BE2C (cell line): ENCODE results near the gene EPS8L2.
"Not testable (repeated sequence)": the region's sequence is repeated elsewhere in the genome, so short reads cannot be mapped to it uniquely, and the experiment has no call there.

Source experiments
- DNase-seq: peaks from one replicate; pipeline ENCODE4 v3.0.0-alpha.2; 2020
- H3K27me3 ChIP-seq: fragments of 250-450 bp; sonication (Bioruptor Pico); 2 replicates; pipeline ENCODE4 v1.5.1; 2020; ENCODE audit warnings: mild to moderate bottlenecking
- H3K36me3 ChIP-seq: fragments of 250-450 bp; sonication (Bioruptor Pico); 2 replicates; pipeline ENCODE4 v1.5.1; 2020; ENCODE audit warnings: mild to moderate bottlenecking
- H3K4me1 ChIP-seq: fragments of 250-450 bp; sonication (Bioruptor Pico); 2 replicates; pipeline ENCODE4 v1.5.1; 2020
- H3K4me3 ChIP-seq: 2 replicates; pipeline ENCODE4 v1.5.1; 2011; ENCODE audit warnings: low read depth, low read length
- H3K9me3 ChIP-seq: fragments of 250-450 bp; sonication (Bioruptor Pico); 2 replicates; pipeline ENCODE4 v1.5.1; 2020
- TF ChIP-seq, protein P1 (sequence below): IDR thresholded peaks from 2 replicates; pipeline ENCODE4 v1.5.1; 2012; ENCODE audit warnings: mild to moderate bottlenecking, low read depth, low read length

The EPS8L2 gene

DNA sequence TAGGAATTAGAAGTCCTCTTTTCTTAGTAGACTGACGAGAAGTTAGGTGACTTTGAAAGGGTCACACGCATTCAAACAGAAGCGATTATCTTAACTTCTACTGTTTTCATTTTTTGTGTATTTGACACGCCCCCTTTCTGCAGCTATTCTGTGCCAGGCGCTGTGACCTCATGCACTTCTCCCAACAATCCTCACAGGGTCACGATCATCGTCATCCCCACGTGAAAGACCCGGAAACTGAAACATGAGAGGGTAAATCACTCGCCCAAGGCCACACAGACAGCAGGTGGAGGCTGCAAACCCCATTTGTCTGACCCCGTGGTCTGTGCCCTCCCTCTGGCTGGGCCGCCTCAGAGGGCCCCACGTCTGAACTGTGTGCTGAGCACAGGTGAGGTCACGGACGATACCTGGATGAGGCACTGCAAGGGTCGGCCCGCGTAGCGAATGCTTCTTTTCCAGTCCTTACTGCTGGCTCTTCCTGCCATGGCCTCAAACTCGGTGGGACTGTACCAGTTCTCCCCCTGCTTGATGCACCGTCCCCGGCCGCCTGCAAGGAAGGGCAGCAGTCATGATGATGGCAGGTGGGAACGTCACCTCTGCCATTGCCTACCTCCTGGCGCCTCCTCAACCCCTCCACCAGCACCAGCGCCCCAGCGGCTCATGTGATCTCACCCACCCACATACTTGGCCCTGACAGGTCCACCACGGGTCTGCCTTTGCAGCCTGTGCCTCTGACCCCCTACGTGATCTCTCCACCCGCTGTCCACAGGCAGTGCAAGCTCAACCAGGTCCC lies 19.4 kb upstream of the EPS8L2 start:
- Histone ChIP-seq H3K9me3 (no peaks in the 10 kb centered on the region), H3K4me1 (no peaks in the 10 kb centered on the region), H3K36me3 (peaks cover 4% of the 10 kb centered on the region), H3K4me3 (no peak overlapping the region), H3K27me3 (no peaks in the 10 kb centered on the region)
- no peak for DNase-seq
- TF ChIP-seq, protein P1, sequence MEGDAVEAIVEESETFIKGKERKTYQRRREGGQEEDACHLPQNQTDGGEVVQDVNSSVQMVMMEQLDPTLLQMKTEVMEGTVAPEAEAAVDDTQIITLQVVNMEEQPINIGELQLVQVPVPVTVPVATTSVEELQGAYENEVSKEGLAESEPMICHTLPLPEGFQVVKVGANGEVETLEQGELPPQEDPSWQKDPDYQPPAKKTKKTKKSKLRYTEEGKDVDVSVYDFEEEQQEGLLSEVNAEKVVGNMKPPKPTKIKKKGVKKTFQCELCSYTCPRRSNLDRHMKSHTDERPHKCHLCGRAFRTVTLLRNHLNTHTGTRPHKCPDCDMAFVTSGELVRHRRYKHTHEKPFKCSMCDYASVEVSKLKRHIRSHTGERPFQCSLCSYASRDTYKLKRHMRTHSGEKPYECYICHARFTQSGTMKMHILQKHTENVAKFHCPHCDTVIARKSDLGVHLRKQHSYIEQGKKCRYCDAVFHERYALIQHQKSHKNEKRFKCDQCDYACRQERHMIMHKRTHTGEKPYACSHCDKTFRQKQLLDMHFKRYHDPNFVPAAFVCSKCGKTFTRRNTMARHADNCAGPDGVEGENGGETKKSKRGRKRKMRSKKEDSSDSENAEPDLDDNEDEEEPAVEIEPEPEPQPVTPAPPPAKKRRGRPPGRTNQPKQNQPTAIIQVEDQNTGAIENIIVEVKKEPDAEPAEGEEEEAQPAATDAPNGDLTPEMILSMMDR, result no peak

DNA sequence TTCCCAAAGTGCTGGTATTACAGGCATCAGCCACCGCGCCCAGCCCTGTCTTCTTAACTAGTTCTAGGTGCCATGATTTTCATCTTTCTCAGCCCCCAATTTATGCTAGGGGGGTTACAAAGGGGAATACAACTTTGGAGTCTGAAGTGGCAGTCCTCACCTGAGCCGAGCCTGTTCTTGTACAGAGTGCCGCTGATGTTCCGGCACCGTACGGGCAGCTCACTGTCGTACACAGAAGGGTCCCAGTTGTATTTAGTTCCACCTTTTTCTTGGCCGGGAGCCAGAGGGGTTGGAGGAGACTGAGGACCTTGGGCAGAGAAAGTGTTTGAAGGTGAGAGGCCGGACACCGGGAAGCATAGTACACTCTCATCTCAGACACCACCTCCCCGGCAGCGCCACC lies 18.3 kb upstream of the EPS8L2 start:
- Histone ChIP-seq H3K4me3 (no peak overlapping the region), H3K36me3 (peaks cover 4% of the 10 kb centered on the region), H3K9me3 (no peaks in the 10 kb centered on the region), H3K4me1 (no peaks in the 10 kb centered on the region), H3K27me3 (no peaks in the 10 kb centered on the region)
- TF ChIP-seq, protein P1, result no peak
- DNase-seq, result no peak

DNA sequence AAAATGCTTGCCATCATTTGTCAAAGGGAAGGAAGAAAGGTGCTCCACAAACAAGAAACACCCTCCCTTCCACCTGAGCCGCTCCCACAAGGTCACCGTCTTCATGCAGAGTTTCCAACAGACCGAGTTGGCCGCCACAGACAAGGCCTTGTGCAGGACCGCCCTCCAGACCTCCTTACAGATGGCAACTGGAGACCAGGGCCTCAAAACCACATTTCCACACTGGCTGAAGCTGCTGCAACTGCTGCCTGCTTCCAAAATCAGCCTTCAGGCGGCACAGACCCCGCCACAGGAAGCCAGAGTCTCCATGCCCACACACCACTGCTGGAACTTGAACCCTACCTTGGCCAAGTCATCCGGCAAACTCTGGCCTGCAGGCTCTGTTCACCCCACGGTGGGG lies 17.4 kb upstream of the EPS8L2 start:
- no peaks in the 10 kb centered on the region for H3K9me3 ChIP-seq
- no peaks in the 10 kb centered on the region for H3K27me3 ChIP-seq
- no peak overlapping the region for H3K4me3 ChIP-seq
- H3K4me1 ChIP-seq, result no peaks in the 10 kb centered on the region
- TF ChIP-seq, protein P1, result no peak
- peaks cover 1% of the 10 kb centered on the region for H3K36me3 ChIP-seq
- no peak for DNase-seq

DNA sequence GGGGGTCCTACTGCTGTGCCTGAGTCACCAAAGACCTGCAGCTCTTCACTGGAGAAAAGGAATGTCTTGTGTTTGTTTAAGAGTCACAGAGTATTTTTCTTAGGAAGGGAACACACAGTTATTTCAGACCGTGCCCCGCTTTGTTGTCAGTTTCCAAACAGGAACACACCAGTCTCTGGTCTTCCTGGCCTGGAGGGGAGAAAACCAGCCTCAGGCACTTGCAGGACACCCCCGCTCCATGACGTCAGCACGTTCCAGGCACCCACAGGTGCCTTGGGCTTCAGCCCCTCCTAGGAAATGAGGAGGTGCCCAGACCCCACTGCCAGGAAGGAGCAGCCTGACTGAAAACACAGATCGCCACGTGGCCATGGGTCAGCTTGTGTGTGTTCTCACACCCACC lies 16.4 kb upstream of the EPS8L2 start:
- Histone ChIP-seq H3K27me3 (no peaks in the 10 kb centered on the region), H3K4me1 (no peaks in the 10 kb centered on the region), H3K4me3 (no peak overlapping the region), H3K36me3 (no peaks in the 10 kb centered on the region; the same call in none of the 2 replicates), H3K9me3 (no peaks in the 10 kb centered on the region)
- no peak for DNase-seq
- TF ChIP-seq, protein P1, result no peak

DNA sequence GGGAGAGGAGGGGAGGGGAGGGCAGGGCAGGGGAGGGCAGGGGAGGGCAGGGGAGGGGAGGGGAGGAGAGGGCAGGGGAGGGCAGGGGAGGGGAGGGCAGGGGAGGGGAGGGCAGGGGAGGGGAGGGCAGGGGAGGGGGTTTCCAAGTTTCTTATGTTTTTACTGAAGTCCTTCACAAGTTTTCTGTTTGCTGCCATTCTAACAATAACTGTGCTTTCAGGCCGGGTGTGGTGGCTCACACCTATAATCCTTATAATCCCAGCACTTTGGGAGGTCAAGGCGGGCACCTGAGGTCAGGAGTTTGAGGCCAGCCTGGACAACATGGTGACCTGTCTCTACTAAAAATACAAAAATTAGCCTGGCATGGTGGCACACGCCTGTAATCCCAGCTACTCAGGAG lies 15.8 kb upstream of the EPS8L2 start:
- H3K36me3 ChIP-seq, H3K4me1 ChIP-seq, H3K4me3 ChIP-seq, H3K27me3 ChIP-seq, H3K9me3 ChIP-seq, DNase-seq: not testable (repeated sequence)

DNA sequence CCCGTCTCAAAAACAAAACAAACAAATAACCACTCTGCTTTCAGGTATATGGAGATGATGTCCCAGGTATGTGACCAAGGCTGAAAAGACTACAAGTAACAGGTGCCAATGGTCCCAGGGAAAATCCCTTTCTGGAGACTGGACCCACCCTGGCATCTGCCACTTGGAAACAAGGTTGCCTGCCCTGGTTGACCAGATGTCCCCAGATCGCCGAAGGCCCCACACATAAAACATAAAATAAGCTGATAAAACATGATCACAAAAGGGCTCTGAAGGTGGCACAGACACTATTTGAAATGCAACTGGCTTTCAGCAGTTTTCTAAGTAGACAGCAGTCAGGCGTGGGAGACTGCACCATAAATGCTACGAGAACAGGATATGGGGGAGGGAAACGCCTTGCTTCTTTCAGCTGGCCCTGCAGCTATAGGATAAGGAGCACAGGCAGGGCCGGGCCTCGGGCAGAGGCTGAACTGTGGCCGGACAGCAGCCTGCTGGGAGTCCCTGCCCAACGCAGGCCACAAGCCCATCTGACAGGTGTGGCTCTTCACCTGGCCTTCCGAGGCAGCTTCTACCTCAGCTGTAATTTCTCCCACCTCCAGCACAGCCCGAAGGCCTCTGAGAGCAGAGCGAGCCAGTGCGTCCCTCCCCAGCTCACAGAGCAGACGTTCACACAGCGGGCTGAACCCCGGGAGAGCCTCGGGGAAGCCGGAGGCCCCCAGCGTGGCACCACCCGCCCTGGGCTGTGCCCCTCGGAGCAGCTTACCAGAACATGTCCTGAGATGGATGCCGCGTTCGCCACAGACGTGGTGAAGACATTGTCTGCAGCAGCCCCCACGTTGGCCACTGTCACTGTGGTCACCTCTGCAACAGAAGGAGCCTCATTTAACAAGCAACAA lies 15.0 kb upstream of the EPS8L2 start:
- no peak overlapping the region for H3K4me3 ChIP-seq
- H3K27me3 ChIP-seq, result no peaks in the 10 kb centered on the region
- no peaks in the 10 kb centered on the region for H3K9me3 ChIP-seq
- TF ChIP-seq, protein P1, result no peak
- H3K36me3 ChIP-seq, result no peaks in the 10 kb centered on the region; the same call in 1 of the 2 replicates
- DNase-seq, result no peak
- no peaks in the 10 kb centered on the region for H3K4me1 ChIP-seq
